H9 (cell line): ENCODE measurements around the gene KLHDC7B. TPM values are rescaled to one million over a fixed set of nuclear protein-coding genes. Genes with fewer than 3 reads are reported as not detected.

Experiments
- DNase-seq: peaks from one replicate; pipeline ENCODE4 v3.0.0-alpha.2; 2017
- H2AFZ ChIP-seq: one replicate; pipeline ENCODE4 v1.6.1; 2013; ENCODE audit warnings: mild to moderate bottlenecking, low read length, control low read depth, moderate library complexity
- H2AK5ac ChIP-seq: 2 replicates; pipeline ENCODE4 v1.6.1; 2013; ENCODE audit warnings: low read length, control low read depth, mixed read lengths; ENCODE audit not compliant: insufficient read length
- H2BK120ac ChIP-seq: one replicate; pipeline ENCODE4 v1.6.1; 2013; ENCODE audit warnings: low read depth, mild to moderate bottlenecking, low read length, control low read depth, inconsistent platforms; ENCODE audit not compliant: poor library complexity, severe bottlenecking
- H2BK12ac ChIP-seq: 2 replicates; pipeline ENCODE4 v1.6.1; 2013; ENCODE audit warnings: low read length, control low read depth, mixed read lengths, low read depth; ENCODE audit not compliant: insufficient read length
- H2BK15ac ChIP-seq: 2 replicates; pipeline ENCODE4 v1.6.1; 2013; ENCODE audit warnings: low read depth, low read length, control low read depth
- H2BK20ac ChIP-seq: one replicate; pipeline ENCODE4 v1.6.1; 2013; ENCODE audit warnings: low read depth, mild to moderate bottlenecking, low read length, control low read depth, inconsistent platforms; ENCODE audit not compliant: poor library complexity, severe bottlenecking
- H2BK5ac ChIP-seq: 2 replicates; pipeline ENCODE4 v1.6.1; 2013; ENCODE audit warnings: low read length, control low read depth, mixed read lengths; ENCODE audit not compliant: insufficient read length
- H3K14ac ChIP-seq: 2 replicates; pipeline ENCODE4 v1.6.1; 2013; ENCODE audit warnings: low read length, control low read depth; ENCODE audit not compliant: insufficient read depth
- H3K18ac ChIP-seq: 2 replicates; pipeline ENCODE4 v1.6.1; 2013; ENCODE audit warnings: low read depth, mild to moderate bottlenecking, mixed read lengths, low read length, control low read depth; ENCODE audit not compliant: insufficient read length
- H3K23ac ChIP-seq: 2 replicates; pipeline ENCODE4 v1.6.1; 2013; ENCODE audit warnings: low read length, control low read depth, mixed read lengths, low read depth; ENCODE audit not compliant: insufficient read length
- H3K23me2 ChIP-seq: 2 replicates; pipeline ENCODE4 v1.6.1; 2013; ENCODE audit warnings: low read depth, mild to moderate bottlenecking, mixed read lengths, low read length, control low read depth; ENCODE audit not compliant: insufficient read length, poor library complexity, severe bottlenecking
- H3K27ac ChIP-seq: 2 replicates; pipeline ENCODE4 v1.5.1; 2013; ENCODE audit warnings: low read length, control low read depth, mixed read lengths, low read depth; ENCODE audit not compliant: insufficient read length
- H3K27me3 ChIP-seq: 2 replicates; pipeline ENCODE4 v1.6.1; 2013; ENCODE audit warnings: low read length, control low read depth, inconsistent platforms; ENCODE audit not compliant: insufficient read depth
- H3K4ac ChIP-seq: 2 replicates; pipeline ENCODE4 v1.6.1; 2013; ENCODE audit warnings: low read depth, mild to moderate bottlenecking, control low read depth, inconsistent platforms, low read length, moderate library complexity
- H3K4me1 ChIP-seq: 2 replicates; pipeline ENCODE4 v1.6.1; 2013; ENCODE audit warnings: low read length, control low read depth, inconsistent platforms; ENCODE audit not compliant: insufficient read depth
- H3K4me2 ChIP-seq: 2 replicates; pipeline ENCODE4 v1.6.1; 2013; ENCODE audit warnings: low read length, control low read depth, mixed read lengths; ENCODE audit not compliant: insufficient read length, insufficient read depth
- H3K56ac ChIP-seq: 2 replicates; pipeline ENCODE4 v1.6.1; 2013; ENCODE audit warnings: low read depth, mild to moderate bottlenecking, mixed read lengths, low read length, control low read depth; ENCODE audit not compliant: insufficient read length
- H3K79me1 ChIP-seq: 2 replicates; pipeline ENCODE4 v1.6.1; 2013; ENCODE audit warnings: low read depth, mild to moderate bottlenecking, moderate library complexity, low read length, control low read depth, inconsistent platforms; ENCODE audit not compliant: insufficient read depth, poor library complexity, severe bottlenecking
- H3K79me2 ChIP-seq: 2 replicates; pipeline ENCODE4 v1.6.1; 2013; ENCODE audit warnings: low read length, control low read depth, inconsistent platforms; ENCODE audit not compliant: insufficient read depth
- H3K9ac ChIP-seq: 2 replicates; pipeline ENCODE4 v1.6.1; 2013; ENCODE audit warnings: low read length, control low read depth, mixed read lengths; ENCODE audit not compliant: insufficient read length; ENCODE audit errors: extremely low read depth
- H3K9me3 ChIP-seq: one replicate; pipeline ENCODE4 v1.6.1; 2013; ENCODE audit warnings: low read depth, low read length, inconsistent platforms; ENCODE audit not compliant: control insufficient read depth
- H3T11ph ChIP-seq: one replicate; pipeline ENCODE4 v1.6.1; 2013; ENCODE audit warnings: mild to moderate bottlenecking, low read length, control low read depth, inconsistent platforms
- H4K20me1 ChIP-seq: one replicate; pipeline ENCODE4 v1.6.1; 2013; ENCODE audit not compliant: control insufficient read depth, insufficient read length, insufficient read depth
- H4K5ac ChIP-seq: 2 replicates; pipeline ENCODE4 v1.6.1; 2013; ENCODE audit warnings: low read depth, mild to moderate bottlenecking, mixed read lengths, low read length, control low read depth; ENCODE audit not compliant: insufficient read length
- H4K8ac ChIP-seq: replicated peaks from 2 replicates; pipeline ENCODE4 v1.6.1; 2013; ENCODE audit warnings: low read length, control low read depth, mixed read lengths, low read depth; ENCODE audit not compliant: insufficient read length
- H4K91ac ChIP-seq: 2 replicates; pipeline ENCODE4 v1.6.1; 2013; ENCODE audit warnings: low read depth, mild to moderate bottlenecking, moderate library complexity, mixed read lengths, low read length, control low read depth; ENCODE audit not compliant: insufficient read length
- H3K27ac Mint-ChIP-seq, 3 experiments: 2 replicates in 2 of 3; 3 replicates in 1 of 3; pipeline ENCODE4 v1.8.0; 2020 to 2021; ENCODE audit warnings: mixed read lengths in 3 of 3, mild to moderate bottlenecking in 1 of 3, moderate library complexity in 1 of 3
- H3K27me3 Mint-ChIP-seq: 2 replicates; pipeline ENCODE4 v1.8.0; 2021; ENCODE audit warnings: low read depth, mild to moderate bottlenecking, moderate library complexity, mixed read lengths
- H3K36me3 Mint-ChIP-seq, 3 experiments: 2 replicates in 2 of 3; 3 replicates in 1 of 3; pipeline ENCODE4 v1.8.0; 2020 to 2021; ENCODE audit warnings: low read depth in 3 of 3, mixed read lengths in 3 of 3; ENCODE audit not compliant: insufficient read depth in 1 of 3
- H3K4me1 Mint-ChIP-seq, 2 experiments: 2 replicates each; pipeline ENCODE4 v1.8.0; 2020; ENCODE audit warnings: mixed read lengths in 2 of 2
- H3K4me3 Mint-ChIP-seq, 2 experiments: 2 replicates in 1 of 2; 3 replicates in 1 of 2; pipeline ENCODE4 v1.8.0; 2020 to 2021; ENCODE audit warnings: mild to moderate bottlenecking in 2 of 2, mixed read lengths in 2 of 2, moderate library complexity in 1 of 2
- H3K9me3 Mint-ChIP-seq, 2 experiments: 2 replicates in 1 of 2; 3 replicates in 1 of 2; pipeline ENCODE4 v1.8.0; 2020; ENCODE audit warnings: mild to moderate bottlenecking in 2 of 2, mixed read lengths in 2 of 2, moderate library complexity in 1 of 2
- WGBS: extraction: QIAGEN DNeasy Blood & Tissue Kit; methylation state at CpG from one replicate; pipeline ENCODE4 v1.1.7; 2013; ENCODE audit warnings: missing lambda C conversion rate, low lambda C conversion rate, mixed read lengths; ENCODE audit not compliant: insufficient read length; ENCODE audit errors: extremely low coverage; 5-methylcytosine and 5-hydroxymethylcytosine counted together
- total RNA-seq: library from RNA; stranded (reverse); gene quantifications from 2 replicates; pipeline ENCODE4 v1.2.1, GENCODE V29; 2021
- TF ChIP-seq, protein P1 (sequence below): fragments of 200-600 bp; sonication (generic); conservative IDR thresholded peaks from 3 replicates; pipeline ENCODE4 v1.8.0; 2021; ENCODE audit warnings: antibody characterized with exemption, mild to moderate bottlenecking

The KLHDC7B gene
- total RNA-seq, 1 experiment from 2014 or later = not detected

- no peak overlapping the region for H2BK120ac ChIP-seq
- H3K27me3 ChIP-seq = no peaks in the 10 kb centered on the region
- H3K9me3 ChIP-seq = no peaks in the 10 kb centered on the region
- H3K27ac ChIP-seq = no peak overlapping the region
- no peak overlapping the region for H4K5ac ChIP-seq
- H3K4ac ChIP-seq = no peak overlapping the region
- H2BK15ac ChIP-seq = no peak overlapping the region
- Mint-ChIP-seq H3K27ac (peak overlapping the region in 1 of 3 experiments; percentile 35; a peak in 1 of 7 replicates), H3K27me3 (no peaks in the 10 kb centered on the region), H3K36me3 (peaks cover 5 to 56% (median 36%) of the 10 kb centered on the region in 3 experiments), H3K4me1 (no peaks in the 10 kb centered on the region), H3K4me3 (no peak overlapping the region), H3K9me3 (no peaks in the 10 kb centered on the region)
- no peak overlapping the region for H3K4me2 ChIP-seq
- no peak overlapping the region for H3K9ac ChIP-seq
- H3K79me2 ChIP-seq = 0 out of 2 replicates have a peak, but pooled peaks cover 2% of the 10 kb centered on the region
- no peak overlapping the region for H2AFZ ChIP-seq
- H4K20me1 ChIP-seq = peaks cover 3% of the 10 kb centered on the region
- no peak overlapping the region for H4K8ac ChIP-seq
- no peak overlapping the region for H2BK5ac ChIP-seq
- no peak overlapping the region for H3K14ac ChIP-seq
- no peak overlapping the region for H2AK5ac ChIP-seq
- TF ChIP-seq, protein P1, sequence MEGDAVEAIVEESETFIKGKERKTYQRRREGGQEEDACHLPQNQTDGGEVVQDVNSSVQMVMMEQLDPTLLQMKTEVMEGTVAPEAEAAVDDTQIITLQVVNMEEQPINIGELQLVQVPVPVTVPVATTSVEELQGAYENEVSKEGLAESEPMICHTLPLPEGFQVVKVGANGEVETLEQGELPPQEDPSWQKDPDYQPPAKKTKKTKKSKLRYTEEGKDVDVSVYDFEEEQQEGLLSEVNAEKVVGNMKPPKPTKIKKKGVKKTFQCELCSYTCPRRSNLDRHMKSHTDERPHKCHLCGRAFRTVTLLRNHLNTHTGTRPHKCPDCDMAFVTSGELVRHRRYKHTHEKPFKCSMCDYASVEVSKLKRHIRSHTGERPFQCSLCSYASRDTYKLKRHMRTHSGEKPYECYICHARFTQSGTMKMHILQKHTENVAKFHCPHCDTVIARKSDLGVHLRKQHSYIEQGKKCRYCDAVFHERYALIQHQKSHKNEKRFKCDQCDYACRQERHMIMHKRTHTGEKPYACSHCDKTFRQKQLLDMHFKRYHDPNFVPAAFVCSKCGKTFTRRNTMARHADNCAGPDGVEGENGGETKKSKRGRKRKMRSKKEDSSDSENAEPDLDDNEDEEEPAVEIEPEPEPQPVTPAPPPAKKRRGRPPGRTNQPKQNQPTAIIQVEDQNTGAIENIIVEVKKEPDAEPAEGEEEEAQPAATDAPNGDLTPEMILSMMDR = no peak
- H3K23me2 ChIP-seq = no peaks in the 10 kb centered on the region
- no peak overlapping the region for H3K23ac ChIP-seq
- WGBS = no CpG with 5 or more reads among the region's 20 CpGs
- no peak overlapping the region for H3T11ph ChIP-seq
- no peak overlapping the region for H3K56ac ChIP-seq
- H3K18ac ChIP-seq = no peak overlapping the region
- no peaks in the 10 kb centered on the region for H3K4me1 ChIP-seq
- no peak for DNase-seq
- H2BK20ac ChIP-seq = no peak overlapping the region
- H3K79me1 ChIP-seq = no peaks in the 10 kb centered on the region
- H2BK12ac ChIP-seq = no peak overlapping the region
- no peak overlapping the region for H4K91ac ChIP-seq
These were observed 28.0 kb upstream of the KLHDC7B start for GRCh38 chr22:50517495-50518260.
